GM19467 (cell line): ENCODE results near the gene AFAP1.

Experiments used
- ATAC-seq: cut with Tn5 transposase; IDR thresholded peaks from one replicate; pipeline ENCODE4 v1.9.1; 2021; ENCODE audit warnings: mild to moderate bottlenecking, moderate library complexity; ENCODE audit not compliant: unreplicated experiment

Gene AFAP1

GRCh38 chr4:7788193-7788592 lies 151.5 kb downstream of the AFAP1 start:
- ATAC-seq: no peak

GRCh38 chr4:7787681-7788141 lies 151.9 kb downstream of the AFAP1 start:
- no peak for ATAC-seq

- ATAC-seq: no peak
These were observed 152.6 kb downstream of the AFAP1 start for GRCh38 chr4:7787067-7787466.

- no peak for ATAC-seq
These were observed 153.1 kb downstream of the AFAP1 start for GRCh38 chr4:7786517-7786916.

GRCh38 chr4:7786040-7786439 lies 153.6 kb downstream of the AFAP1 start:
- no peak for ATAC-seq

GRCh38 chr4:7785017-7785416 lies 154.6 kb downstream of the AFAP1 start:
- ATAC-seq: no peak

- no peak for ATAC-seq
These were observed 155.4 kb downstream of the AFAP1 start for GRCh38 chr4:7784131-7784870.

GRCh38 chr4:7783541-7783940 lies 156.1 kb downstream of the AFAP1 start:
- no peak for ATAC-seq

- no peak for ATAC-seq
These were observed 156.9 kb downstream of the AFAP1 start for GRCh38 chr4:7782783-7783182.

GRCh38 chr4:7781993-7782392 lies 157.7 kb downstream of the AFAP1 start:
- ATAC-seq: no peak

- ATAC-seq: no peak
These were observed 158.3 kb downstream of the AFAP1 start for GRCh38 chr4:7781366-7781765.

- ATAC-seq: no peak
These were observed 158.8 kb downstream of the AFAP1 start for GRCh38 chr4:7780751-7781348.

GRCh38 chr4:7779432-7779768 lies 160.3 kb downstream of the AFAP1 start:
- ATAC-seq: no peak

- no peak for ATAC-seq
These were observed 160.9 kb downstream of the AFAP1 start for GRCh38 chr4:7778510-7779431.

GRCh38 chr4:7777871-7778509 lies 161.7 kb downstream of the AFAP1 start:
- no peak for ATAC-seq

- no peak for ATAC-seq
These were observed 162.5 kb downstream of the AFAP1 start for GRCh38 chr4:7777017-7777710.

GRCh38 chr4:7775396-7775795 lies 164.3 kb downstream of the AFAP1 start:
- ATAC-seq: no peak

- no peak for ATAC-seq
These were observed 165.1 kb downstream of the AFAP1 start for GRCh38 chr4:7774301-7775294.

GRCh38 chr4:7773401-7774180 lies 166.1 kb downstream of the AFAP1 start:
- no peak for ATAC-seq
